GM21786 (cell line): ENCODE results near the gene CSNK2A3.
"Not testable (repeated sequence)": the region's sequence is repeated elsewhere in the genome, so short reads cannot be mapped to it uniquely, and the experiment has no call there.

ENCODE experiments used
- ATAC-seq: cut with Tn5 transposase; IDR thresholded peaks from one replicate; pipeline ENCODE4 v1.9.1; 2021; ENCODE audit not compliant: unreplicated experiment

The CSNK2A3 gene

DNA sequence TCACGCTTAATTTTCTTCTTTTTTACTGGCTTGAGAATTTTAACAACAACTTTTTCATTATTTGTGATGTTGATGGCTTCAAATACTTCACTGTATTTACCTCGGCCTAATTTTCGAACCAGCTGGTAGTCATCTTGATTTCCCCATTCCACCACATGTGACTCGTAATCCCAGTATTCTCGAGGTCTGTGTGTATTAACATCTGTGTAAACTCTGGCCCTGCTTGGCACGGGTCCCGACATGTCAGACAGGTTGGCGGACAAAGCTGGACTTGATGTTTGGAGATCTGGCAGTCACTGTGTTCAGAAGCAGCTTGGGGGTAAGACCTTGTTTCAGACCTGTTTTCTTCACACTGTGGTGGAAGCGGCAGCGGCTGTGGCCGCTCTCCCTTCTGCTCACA, at the start of gene CSNK2A3:
Gene CSNK2A3 (minus strand): TSS at position 373 of the 400 bp plus-strand sequence. CDS start 131 bp downstream, at position 242.
- not testable (repeated sequence) for ATAC-seq

DNA sequence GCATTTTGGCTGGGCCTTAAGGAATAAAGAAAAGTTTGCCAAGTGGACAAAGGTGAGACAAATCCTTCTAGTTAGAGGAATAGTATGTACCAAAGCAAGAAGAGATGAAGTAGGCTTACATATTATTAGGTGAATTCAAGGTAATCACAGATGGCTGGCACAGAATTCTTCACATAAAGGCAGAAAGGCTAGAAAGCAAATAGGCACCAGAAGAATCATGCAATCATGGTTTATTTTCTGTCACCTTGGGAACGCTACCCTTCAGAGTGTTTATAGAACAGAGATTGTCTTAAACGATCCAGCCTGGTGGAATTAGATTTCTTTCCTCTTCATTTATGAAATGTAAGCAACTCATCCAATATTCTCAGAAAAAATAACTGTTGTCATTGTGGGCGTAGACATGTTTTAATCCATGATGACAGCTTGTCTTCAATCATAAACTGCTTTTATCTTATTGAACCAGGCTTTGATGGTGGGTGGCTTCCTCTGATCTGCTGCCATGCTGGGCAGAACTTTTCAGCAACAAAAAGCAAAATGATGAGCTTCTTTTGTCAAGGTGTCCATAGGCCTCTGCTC, 49.0 kb upstream of the CSNK2A3 start:
- ATAC-seq, result no peak

DNA sequence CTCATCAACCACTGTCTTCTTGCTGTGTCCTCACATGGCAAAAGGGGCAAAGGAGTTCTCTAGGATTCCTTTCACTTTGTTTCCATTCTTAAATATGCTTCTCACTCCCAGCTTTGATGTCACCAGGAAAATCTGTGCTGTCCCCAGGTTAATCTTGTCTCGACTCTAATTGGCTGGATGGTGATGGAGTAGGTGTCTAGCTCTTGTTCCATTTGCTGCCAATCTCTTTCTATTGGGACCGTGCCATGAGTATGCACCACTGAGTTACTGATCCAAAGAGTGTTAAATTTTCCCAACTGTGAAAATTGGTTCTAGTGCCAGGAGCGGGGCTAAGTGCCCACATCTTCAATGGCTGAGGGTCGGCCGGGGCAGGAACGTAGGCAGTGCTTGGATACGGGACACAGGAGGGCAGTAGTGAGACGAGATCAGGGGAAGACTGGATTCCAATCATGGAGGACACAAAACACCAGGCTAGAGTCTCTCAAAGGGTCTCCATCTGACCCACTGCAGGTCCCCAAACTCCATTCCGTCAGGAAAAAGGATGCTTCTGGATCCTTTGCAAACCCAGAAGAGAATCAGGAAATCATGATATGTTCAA, 47.7 kb upstream of the CSNK2A3 start:
- no peak for ATAC-seq

DNA sequence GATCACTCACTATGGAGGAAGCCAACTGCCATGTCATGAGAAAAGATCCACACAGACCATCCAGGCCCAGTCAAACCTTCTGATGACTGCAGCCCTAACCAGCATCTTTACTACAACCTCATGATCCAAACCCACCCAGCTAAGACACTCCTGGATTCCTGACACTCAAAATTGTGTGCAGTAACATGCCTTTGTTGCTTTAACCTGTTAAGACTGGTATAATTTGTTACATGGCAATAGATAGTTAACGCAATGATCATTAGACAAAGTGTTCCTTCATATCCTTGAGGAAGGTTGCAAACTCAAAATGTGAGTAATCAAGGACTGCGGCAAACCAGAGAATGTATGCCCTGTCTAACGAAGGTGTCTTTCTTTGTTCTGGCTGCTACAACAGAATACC, 47.1 kb upstream of the CSNK2A3 start:
- ATAC-seq, result no peak

DNA sequence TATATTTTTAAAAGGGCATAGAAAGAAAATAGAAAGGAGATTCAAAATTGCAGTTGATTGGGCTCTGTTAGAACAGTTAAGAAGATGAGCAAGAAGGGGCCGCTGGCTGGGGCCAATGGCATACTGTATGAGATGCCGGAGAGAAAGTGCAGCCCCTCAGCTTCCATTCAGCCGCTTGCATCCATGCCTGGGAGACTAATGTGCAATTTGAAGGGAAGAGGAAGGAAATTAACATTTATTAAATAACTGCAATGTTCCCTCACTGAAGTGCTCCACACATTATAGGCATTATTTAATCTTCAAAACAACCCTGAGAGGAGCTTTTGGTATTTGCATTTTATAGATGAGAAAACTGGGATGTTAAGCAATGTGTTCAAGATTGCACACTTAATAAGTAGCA, 44.7 kb upstream of the CSNK2A3 start:
- no peak for ATAC-seq

DNA sequence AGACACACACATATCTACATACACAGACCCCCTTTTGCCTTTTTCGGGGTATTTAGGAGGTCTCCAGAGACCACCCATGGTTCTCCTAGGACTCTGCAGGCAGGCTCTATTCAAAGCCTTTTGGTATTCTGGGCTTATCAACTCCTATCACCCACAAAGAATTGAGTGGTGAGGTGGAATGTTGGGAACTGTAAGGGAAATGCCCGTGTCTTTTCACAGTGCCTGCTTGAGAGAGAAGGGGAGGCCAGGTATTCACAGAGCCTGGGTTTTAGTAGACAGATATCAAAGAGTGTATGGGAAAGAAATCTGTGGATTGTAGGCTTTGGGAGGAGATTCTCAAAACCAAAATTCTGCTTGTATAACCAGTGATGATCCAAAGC, 44.0 kb upstream of the CSNK2A3 start:
- no peak for ATAC-seq

DNA sequence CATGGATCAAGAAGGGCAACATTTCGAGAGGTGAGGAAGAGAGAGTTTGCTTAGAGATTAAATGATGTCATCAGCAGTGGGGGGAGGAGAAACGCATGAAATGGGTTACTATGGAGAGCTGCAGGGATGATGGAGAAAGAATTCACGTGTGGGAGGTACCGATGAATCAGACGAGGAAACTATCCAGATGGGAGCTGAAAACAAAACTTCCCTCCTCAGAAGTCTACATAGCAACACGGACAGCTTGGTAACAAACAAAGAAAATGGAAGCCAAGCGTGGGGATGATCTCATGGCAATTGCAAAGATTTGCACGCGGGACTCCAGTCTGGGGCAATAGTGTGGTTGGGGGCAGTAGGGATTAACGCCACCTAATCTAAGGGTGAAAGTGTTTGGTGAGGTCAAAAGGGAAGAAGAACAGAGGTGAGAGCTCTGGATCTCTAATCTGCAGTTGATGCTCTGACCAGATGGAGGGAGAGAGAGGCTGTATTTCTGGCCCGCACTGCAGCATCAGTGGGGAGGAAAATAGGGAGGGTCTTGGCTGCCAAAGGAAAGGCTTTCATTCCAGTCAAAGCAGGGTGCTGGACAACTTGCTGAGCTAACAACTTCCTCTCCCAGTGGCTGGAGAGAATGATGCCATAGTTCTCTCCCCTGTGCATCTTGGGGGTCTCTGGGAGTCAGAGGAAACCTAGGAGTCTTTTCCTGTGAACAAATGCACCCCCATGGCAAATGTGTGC, 43.4 kb upstream of the CSNK2A3 start:
- ATAC-seq, result no peak

DNA sequence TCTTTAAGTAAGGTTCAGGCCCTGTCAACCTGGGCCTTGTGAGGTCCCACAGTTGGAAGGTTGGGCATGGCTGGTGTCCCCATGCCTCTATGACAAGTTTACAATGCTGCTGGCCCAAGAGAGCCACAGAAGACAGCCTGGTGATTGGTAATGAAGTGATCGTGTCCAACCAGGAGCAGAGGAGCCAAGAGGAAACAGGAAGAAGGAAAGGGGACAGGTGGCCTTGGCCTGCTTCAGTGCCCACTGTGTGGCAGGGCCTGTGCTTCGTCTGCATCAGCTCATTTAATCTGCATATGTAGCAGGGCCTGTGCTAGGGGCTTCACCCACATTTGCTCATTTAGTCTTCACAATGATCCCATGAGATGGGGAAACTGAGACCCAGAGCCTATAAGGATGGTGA, 42.1 kb upstream of the CSNK2A3 start:
- no peak for ATAC-seq

DNA sequence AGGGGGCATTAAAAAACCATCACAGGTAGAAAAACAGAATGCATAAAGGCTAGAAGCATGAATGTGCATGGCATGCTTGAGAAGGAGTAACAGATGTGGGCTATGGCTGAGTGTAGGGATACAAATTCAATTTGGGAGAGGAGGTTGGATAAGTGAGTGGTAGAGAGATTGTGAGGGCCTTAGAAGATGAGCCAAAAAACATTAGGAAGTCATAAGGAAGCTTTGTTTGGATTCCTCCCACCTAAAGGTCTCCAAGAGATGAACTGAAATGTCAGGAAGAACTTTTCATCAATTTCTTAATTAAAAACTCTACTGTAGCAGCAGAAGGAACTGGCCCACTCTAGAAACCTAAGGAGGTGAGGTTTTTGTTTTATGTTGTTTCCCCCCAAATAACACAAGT, 41.2 kb upstream of the CSNK2A3 start:
- ATAC-seq, result no peak

DNA sequence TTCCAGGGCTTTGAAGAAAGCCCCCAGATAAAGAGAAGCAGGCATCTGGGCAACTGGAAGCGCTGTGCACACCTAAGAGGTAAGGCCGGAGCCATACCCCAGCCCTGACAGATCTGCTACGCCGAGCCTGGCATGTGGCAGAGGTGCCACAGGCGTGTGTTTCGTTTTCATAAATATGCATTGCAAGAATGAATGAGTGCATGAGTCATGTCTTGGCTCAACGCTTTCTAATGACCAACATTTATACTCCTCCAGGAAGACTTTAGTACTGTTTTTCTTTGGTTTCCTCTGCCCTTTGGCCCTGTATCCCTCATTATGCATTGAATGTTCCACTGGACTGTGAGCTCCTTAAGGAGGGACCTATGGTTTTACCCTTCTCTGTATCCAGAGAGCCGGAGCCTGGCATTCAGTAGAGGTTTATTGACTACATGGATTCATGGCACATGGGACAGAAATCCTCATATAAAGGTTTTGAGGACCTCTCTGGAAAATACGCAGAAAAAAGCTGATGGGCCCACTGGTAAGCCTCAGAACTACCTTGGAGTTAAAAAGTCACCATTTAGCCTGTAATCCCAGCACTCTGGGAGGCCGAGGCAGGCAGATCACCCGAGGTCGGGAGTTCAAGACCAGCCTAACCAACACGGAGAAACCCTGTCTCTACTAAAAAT, 38.9 kb upstream of the CSNK2A3 start:
- no peak for ATAC-seq

DNA sequence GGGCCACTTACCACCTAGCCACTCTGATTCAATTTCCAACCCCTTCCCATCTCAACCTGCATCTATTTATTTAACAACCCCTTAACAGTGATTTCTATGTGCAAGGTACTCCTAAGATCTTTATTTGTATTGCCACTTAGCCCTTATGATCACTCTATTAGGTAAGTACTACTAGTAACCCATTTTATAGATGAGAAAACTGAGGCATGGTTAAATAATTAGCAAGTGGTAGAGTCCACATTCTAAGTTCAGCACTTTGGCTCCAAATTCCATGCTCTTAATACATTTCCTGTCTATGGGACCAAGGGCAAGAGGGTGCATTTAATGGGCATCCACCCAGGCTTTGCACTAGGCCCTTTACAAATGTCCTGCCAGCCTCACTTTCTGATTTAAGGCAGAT, 38.1 kb upstream of the CSNK2A3 start:
- ATAC-seq, result no peak

DNA sequence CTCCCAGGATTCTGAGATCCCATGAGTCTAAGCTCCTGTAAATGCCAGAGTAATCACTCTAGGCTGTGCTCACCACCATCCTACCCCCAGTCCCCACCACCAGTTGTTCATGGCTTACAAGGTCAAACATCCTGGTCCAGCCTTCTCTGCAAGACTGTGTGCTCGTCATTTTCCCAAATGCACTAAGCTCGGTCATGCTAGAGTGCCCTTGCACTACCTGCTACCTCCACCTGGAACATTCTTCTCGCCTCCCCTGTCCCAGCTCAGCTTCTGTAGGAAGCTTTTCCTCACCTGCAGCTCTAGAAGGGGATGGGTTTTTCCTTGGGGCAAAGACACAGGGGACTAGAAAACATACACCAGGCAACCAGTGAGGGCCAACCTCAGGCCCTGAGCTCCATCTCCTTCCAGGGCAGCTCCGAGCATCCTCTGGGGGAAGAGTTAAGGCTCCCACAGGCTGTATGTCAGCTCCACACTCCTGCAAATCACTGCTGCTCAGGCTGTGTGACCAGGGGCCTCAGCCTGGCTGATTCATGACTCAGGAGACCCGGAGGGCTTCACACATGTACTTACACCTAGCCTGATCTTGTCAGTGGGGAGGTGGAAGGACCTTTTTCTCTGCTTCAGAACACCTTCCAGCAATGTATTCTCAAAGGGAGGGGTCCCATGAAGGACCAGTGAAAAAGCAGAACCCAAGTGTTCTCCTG, 37.2 kb upstream of the CSNK2A3 start:
- no peak for ATAC-seq

DNA sequence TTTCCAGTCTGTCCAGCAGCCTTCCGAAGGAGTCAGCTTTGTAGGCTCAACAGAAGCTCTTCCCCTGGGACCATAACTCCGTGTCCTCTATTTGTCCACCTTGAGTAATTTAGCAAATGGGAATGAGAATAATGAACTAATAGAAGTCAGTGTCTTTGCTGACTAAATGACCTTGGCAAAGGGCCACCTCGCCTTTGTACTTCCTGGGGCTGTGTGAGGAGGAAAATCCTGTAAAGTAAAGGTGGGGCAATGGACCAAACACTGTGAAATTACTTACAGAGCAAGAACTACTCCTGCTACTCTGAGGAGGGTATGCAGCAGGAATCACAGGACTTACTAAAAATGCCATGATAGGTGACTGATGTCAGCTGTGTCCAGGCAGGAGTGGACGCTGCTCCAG, 36.2 kb upstream of the CSNK2A3 start:
- ATAC-seq, result no peak

DNA sequence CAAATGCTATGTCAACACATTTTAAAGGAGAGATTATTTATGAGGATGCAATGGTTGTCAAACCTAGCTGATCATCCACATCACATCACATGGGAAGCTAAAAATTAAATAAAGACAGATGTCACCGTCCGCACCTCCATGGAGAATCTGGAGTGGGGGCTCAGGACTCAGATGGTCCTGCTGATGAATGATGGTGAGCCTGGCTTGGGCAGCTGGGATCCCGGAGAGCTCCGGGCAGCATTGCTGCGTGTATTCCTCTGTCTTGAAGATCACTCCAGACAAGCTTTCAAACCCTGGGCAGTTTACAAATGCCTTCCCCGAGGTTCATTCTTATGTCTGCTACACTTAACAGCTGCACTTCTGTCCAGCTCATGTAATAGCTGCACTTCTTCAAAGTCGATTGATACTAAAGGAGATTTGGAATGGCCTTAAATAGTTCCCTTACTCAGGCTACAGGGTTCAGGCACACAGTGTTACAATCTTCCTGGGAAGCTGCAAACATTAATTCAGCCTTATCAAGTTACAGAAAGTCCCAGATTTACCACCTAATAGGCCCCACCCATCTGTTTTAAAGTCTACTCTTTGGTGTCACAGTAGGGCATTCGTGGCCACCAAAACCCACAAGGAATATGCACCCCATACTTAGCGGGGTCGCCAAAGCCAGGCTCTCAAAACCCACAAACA, 34.7 kb upstream of the CSNK2A3 start:
- ATAC-seq, result no peak

DNA sequence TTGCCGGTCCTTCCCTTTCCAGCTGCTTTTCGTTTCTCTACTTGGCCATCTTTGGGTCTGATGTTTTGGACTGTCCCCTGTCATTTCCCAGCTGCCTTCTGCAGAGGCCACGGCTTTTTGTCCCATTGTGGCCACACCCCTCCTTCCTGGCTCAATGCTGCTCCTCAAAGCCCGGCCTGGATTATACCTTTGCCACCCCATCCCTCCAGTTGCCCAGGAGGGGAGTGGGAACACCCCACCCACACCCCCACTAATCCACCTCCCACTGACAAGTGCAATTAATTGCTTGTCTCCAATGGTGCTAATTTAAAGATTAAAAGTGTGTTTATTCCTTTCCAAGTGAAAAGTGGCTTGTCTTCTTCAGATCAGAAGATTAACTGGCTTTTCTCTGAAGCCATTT, 34.2 kb upstream of the CSNK2A3 start:
- ATAC-seq, result no peak

DNA sequence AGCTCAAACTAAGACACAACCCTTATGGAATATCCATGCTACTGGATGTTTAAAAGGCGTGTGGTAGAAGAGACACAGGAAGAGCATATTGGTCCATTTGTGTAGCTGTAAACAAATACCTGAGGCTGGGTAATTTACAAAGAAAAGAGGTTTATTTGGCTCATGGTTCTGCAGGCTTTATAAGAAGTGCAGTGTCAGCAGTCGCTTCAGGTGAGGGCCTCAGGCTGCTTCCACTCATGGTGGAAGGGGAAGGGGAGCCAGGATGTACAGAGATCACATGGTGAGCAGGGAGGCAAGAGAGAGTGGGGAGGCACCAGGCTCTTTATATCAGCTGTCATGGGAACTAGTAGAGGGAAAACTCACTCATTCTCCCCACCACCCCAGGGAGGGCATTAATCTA, 31.8 kb upstream of the CSNK2A3 start:
- ATAC-seq, result no peak

DNA sequence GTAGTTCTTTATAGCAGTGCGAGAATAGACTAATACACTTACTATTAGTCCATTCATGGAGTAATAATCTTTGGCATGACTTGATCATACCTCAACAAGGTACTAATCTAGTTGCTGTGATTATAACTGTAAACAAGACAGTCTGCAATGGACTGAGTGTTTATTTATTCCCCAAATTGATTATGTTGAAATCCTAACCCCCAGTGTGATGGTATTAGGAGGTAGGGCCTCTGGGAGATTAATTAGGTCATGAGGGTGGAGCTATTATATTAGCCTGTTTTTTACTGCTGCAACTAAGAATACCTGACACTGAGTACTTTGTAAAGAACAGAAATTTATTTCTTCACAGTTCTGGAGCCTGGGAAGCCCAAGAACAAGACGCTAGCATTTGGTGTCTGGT, 30.9 kb upstream of the CSNK2A3 start:
- ATAC-seq, result no peak

DNA sequence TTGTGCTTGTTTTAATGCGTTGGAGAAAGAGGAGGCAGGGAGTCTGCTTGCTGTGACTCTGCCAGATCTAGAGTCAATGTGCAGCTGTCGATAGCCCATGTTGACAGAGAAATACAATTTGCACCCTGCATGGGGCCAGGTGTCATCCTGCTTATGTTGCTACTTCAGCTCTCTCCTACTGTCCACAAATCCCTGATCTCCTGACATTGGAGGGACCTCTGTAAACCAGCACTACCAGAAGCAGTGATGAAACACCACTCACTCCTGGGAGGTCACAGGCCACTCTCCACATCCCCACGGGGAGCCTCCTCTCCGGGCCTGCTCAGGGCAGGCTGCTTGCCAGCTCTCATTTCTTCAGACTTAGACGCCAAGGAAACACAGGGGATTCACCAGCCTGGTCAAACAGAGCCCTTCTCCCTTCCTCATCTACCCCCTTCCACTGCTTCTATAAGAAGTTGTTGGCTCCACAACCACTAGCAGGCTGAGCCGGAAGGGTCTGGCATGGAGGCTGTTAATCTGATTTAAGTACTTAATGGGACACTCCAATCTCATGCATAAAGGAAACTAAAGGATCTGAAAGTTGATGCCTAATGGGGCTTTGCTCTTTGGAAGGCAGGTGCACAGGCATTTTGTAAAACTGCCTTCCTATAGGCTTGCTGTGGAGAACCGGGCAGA, 29.9 kb upstream of the CSNK2A3 start:
- ATAC-seq, result no peak

DNA sequence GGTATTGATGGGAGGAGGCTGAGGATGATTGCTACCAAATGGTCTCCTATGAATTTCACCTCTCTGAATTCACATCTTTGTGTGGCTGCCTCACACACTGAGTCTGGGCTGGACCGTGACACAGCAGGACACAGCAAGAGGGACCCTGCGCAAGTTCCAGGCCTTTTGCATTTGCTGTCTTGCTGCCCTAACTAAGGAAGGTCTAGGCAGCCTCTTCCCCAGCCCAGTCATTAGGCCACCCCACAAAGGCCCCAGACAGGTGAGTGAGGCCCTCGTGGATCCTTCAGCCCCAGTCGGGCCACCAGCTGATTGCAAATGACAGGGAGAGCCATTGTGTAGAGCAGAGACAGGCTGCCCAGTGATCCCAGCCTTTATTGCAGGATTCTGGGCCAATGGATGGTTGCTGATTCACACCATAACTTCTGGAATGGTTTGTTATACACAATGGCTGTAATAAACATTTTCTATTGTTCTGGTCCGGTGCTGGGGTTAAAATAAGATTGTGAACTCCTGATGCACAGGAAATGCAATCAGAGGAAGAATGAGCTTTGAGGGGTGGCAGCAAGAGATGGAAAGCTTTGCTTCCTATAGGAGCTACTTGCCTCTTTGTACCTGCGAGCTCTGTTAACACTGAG, 28.5 kb upstream of the CSNK2A3 start:
- no peak for ATAC-seq

DNA sequence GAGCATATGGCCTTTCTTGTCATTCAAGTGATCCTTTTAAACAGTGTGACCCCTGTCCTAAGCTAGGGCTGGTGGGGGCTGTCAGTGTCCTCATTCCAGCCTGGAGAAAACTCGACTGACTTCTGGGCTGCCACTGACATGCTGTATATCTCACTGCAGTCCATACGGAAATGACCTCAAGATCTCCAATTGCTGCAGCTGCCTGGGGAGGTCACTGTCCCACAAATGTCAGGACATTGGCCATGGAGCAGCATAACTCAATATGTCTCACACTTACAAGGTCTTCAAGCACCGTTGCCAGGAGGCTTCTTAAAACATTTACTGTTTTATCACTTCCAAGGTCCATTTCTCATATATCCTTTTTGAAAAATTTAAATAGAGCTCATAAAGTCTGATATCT, 27.8 kb upstream of the CSNK2A3 start:
- ATAC-seq, result no peak
